GM12892 (cell line): ENCODE measurements around the gene IL10.

Source experiments
- DNase-seq: peaks from one replicate; pipeline ENCODE4 v3.0.0; 2011; ENCODE audit not compliant: insufficient read length
- FAIRE-seq: peaks from 2 replicates; lab custom pipeline; 2011; peaks lifted over from hg19 to GRCh38; lab: Jason Lieb, UNC
- POLR2A ChIP-seq: IDR thresholded peaks from 2 replicates; pipeline ENCODE4 v1.6.1; 2011; ENCODE audit warnings: low read depth, low read length, control low read depth
- POLR2AphosphoS5 ChIP-seq: IDR thresholded peaks from 2 replicates; pipeline ENCODE4 v1.6.1; 2011; ENCODE audit warnings: low read depth, low read length, control low read depth
- TAF1 ChIP-seq: IDR thresholded peaks from 2 replicates; pipeline ENCODE4 v1.6.1; 2011; ENCODE audit warnings: low read depth, mild to moderate bottlenecking, control low read depth, low read length, borderline replicate concordance

IL10 gene

DNA sequence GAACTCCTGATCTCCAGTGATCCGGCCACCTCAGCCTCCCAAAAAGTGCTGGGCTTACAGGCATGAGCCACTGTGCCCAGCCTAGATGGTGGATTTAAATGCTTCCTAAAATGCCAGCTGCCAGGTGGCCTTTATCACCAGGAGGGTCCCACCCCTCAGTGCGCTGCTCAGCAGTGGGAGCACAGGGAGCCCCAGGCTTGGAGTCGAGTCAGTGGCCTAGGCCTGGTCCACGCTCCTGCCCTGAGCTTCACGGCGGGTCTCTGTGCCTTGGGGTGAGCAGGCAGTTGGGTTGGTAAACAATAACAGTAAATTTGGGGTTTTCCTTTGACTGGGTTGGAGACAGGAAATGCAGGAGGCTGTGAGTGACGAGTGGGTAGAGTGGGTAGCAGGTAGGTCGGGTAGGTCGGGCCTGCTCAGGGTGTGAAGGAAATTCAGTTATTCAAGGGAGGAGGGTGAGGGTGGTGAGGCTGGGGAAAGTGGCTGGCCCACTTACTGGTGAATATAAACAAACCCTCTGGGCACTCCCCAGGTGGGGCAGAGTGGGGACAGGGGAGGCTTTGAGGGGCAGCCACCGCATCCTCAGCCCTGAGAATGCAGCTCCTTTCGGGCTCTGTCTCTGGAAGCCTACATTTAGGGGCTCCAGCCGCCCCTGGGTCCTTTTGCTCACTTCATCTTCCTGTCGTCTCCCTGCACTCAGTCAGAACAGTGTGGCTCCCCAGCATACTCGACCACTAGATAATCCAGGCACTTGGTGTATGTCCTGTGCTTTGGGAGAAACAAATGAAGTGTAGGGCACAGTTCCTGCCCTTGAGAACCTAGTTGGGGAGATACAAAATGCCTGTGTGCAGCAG is 35.2 kb downstream of the IL10 start:
- DNase-seq (no peak), FAIRE-seq (no peak)
- TF ChIP-seq POLR2AphosphoS5 (no peak), POLR2A (no peak; the same call in 1 of the 2 replicates), TAF1 (no peak)

DNA sequence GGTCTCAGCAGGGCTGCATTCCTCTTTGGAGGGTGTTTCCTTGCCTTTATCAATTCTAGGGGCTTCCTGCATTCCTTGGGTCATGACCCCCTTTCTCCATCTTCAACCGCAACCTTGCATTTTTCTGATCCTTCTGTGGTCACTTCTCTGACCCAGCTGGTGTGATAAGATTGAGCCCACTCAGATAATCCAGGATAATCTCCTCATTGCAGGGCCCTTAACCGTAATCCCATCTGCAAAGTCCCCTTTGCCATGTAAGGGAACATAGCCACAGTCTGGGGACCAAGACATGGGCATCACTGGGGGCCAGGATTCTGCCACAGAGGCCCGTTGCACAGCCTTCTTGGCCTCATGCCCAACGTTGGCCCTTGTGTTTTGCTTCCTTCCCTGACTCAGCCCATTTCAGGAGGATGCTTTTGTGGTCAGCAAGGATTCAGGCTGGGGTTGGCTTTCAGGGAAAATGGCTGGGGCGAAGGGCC is 36.7 kb downstream of the IL10 start:
- TF ChIP-seq TAF1 (no peak), POLR2A (no peak; the same call in 1 of the 2 replicates), POLR2AphosphoS5 (no peak)
- FAIRE-seq (no peak), DNase-seq (no peak)

DNA sequence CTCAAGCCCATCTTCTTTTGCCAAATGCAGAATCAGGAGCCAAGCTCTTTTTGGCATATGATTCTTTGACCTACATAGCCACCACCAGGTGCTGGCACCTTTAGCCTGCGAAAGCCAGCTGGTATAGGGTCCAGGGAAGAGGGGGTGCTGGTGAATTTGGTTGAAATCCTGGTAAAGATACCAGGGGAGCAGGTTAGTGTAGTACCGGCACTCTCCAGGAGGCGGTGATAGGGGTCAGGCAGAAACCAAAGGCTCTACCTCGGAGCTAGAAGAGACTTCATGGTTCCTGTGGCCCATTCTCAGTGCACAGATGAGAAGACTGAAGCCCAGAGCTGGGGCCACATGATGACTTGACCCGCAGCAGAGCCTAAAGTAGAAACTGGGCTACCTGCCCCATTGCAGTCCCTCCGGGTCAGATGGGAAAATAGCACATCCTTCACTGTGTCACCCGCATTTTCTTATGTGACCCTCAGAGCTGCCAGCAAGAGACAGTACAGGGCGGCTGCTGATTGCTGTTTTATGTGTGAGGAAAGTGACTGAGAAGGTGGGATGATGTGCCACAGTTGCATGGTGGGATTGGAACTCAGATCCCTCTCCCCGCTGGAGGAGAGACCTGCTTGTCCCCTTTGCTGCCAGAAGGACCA is 37.7 kb downstream of the IL10 start:
- DNase-seq (peak; percentile 63), FAIRE-seq (peak; percentile 83)
- TF ChIP-seq TAF1, result no peak
- no peak for TF ChIP-seq POLR2A
- peak; percentile 10; the same call in 1 of the 2 replicates for TF ChIP-seq POLR2AphosphoS5

DNA sequence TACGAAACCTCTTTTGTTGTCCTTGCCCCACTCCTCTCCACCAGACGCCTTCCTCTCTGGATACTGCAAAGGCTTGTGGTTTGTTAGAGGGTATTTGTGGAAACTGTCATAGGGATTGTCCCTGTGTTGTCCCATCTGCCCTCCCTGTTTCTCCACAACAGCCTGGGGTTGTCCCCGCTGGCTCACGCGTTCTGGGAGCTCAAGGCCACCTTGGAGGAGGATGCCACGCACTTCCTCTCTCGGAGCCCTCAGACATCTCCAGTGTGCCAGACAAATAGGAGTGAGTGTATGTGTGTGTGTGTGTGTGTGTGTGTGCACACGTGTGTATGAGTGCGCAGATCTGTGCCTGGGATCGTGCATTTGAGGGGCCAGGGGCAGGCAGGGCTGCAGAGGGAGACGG is 39.3 kb downstream of the IL10 start:
- FAIRE-seq (no peak), DNase-seq (no peak)
- TF ChIP-seq POLR2A (0 out of 2 replicates have a peak, but pooled peaks have one; percentile 29), POLR2AphosphoS5 (no peak)

- no peak for TF ChIP-seq POLR2AphosphoS5
- TF ChIP-seq POLR2A, result no peak
- TF ChIP-seq TAF1, result no peak
- FAIRE-seq (no peak), DNase-seq (no peak)
Measured at GRCh38 chr1:206732508-206732907, 39.8 kb downstream of the IL10 start.

- DNase-seq (no peak), FAIRE-seq (no peak)
- no peak for TF ChIP-seq POLR2AphosphoS5
- no peak for TF ChIP-seq TAF1
- no peak for TF ChIP-seq POLR2A
Measured at GRCh38 chr1:206729507-206729906, 42.8 kb downstream of the IL10 start.

GRCh38 chr1:206729050-206729449 is 43.2 kb downstream of the IL10 start:
- FAIRE-seq (no peak), DNase-seq (no peak)
- TF ChIP-seq TAF1 (no peak), POLR2AphosphoS5 (no peak), POLR2A (no peak)

- TF ChIP-seq POLR2AphosphoS5 (no peak), POLR2A (no peak), TAF1 (no peak)
- DNase-seq, result no peak
- FAIRE-seq, result no peak
Measured at GRCh38 chr1:206728697-206728987, 43.7 kb downstream of the IL10 start.

GRCh38 chr1:206727981-206728696 is 44.2 kb downstream of the IL10 start:
- no peak for TF ChIP-seq POLR2A
- TF ChIP-seq POLR2AphosphoS5, result no peak
- TF ChIP-seq TAF1, result no peak
- no peak for FAIRE-seq
- no peak for DNase-seq

- DNase-seq (no peak), FAIRE-seq (no peak)
- TF ChIP-seq POLR2A, result no peak
- no peak for TF ChIP-seq POLR2AphosphoS5
- no peak for TF ChIP-seq TAF1
Measured at GRCh38 chr1:206725109-206725963, 47.0 kb downstream of the IL10 start.

DNA sequence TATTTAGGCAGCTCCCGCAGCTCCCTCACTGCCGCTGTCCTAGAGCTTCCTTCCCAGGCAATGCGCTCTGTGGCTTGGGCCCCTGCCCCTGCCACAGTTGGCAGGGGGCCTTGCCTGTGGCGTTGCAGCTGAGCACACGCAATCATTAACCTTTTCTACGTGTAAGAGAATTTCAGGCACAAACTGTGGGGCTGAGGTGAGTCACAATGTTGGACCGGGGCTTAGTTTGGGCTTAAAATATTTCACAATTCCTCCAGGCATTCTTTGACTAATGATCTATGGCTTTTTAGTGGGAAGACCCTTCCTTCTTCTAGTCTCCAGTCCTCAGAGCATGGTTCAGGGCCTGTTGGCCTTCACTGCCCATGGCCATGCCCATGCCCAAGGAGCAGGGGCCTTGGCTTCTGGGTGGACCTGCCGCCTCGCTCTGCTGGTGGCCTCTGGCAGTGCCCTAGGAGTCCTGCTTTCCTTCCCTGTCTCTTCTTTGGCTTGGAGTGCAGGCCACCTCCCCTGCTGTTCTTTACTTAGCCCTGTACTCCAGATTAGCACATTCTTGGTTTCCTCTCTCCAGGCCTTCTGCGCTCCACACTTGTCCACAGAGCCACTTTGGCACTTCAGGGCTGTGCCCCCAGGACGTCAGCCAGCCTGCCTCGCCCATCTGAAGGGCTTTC is 48.4 kb downstream of the IL10 start:
- DNase-seq (no peak), FAIRE-seq (no peak)

More for the DNA sequence above, 48.4 kb downstream of the IL10 start:
- TF ChIP-seq POLR2A (no peak), POLR2AphosphoS5 (no peak), TAF1 (no peak)
